AG10803 (cell line): Measurements from ENCODE around the gene NSUN4.
"Not testable (repeated sequence)": the region's sequence is repeated elsewhere in the genome, so short reads cannot be mapped to it uniquely, and the experiment has no call there.

Experiments
- DNase-seq: peaks from one replicate; pipeline ENCODE4 v3.0.0; 2010; ENCODE audit warnings: low read depth
- H3K4me3 ChIP-seq: 2 replicates; pipeline ENCODE4 v1.5.1; 2011; ENCODE audit warnings: mild to moderate bottlenecking, low read length, control low read depth
- TF ChIP-seq, protein P1 (sequence below): conservative IDR thresholded peaks from 2 replicates; pipeline ENCODE4 v1.5.1; 2011; ENCODE audit warnings: mild to moderate bottlenecking, low read length, control low read depth, inconsistent platforms

The NSUN4 gene

DNA sequence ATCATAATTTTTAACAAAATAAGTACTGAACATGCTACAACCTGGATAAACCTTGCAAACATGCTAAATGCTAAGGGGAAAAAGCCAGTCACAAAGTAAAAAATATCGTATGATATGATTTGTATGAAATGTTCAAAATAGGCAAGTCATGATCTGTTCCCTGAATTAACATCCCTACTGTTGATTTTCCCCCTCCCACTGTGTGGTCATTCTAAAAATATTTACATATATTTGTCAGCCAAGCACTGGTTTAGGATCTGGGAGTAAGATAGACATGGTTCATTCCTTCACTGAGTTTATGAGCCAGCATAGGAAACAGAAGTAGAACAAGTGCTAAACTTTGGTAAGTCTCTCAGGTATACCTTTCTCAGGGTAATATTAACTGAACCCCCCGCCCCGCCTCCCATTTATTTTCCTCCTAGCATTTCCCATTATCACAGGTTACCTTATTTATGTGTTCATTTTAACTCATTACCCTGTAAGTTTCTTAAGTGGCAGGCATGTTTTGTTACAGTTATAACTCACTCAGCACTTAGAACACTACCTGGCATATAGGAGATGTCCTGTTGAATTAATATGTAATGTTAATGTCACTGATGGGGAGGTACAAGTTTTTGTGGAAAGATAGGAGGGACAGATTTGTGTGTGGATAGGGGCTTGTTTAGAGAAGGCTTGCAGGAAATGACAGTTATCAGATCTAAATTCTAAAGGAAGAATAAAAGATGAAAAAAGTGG lies 24.8 kb upstream of the NSUN4 start:
- H3K4me3 ChIP-seq, result no peak overlapping the region
- DNase-seq, result peak; percentile 25
- TF ChIP-seq, protein P1, sequence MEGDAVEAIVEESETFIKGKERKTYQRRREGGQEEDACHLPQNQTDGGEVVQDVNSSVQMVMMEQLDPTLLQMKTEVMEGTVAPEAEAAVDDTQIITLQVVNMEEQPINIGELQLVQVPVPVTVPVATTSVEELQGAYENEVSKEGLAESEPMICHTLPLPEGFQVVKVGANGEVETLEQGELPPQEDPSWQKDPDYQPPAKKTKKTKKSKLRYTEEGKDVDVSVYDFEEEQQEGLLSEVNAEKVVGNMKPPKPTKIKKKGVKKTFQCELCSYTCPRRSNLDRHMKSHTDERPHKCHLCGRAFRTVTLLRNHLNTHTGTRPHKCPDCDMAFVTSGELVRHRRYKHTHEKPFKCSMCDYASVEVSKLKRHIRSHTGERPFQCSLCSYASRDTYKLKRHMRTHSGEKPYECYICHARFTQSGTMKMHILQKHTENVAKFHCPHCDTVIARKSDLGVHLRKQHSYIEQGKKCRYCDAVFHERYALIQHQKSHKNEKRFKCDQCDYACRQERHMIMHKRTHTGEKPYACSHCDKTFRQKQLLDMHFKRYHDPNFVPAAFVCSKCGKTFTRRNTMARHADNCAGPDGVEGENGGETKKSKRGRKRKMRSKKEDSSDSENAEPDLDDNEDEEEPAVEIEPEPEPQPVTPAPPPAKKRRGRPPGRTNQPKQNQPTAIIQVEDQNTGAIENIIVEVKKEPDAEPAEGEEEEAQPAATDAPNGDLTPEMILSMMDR, result no peak

DNA sequence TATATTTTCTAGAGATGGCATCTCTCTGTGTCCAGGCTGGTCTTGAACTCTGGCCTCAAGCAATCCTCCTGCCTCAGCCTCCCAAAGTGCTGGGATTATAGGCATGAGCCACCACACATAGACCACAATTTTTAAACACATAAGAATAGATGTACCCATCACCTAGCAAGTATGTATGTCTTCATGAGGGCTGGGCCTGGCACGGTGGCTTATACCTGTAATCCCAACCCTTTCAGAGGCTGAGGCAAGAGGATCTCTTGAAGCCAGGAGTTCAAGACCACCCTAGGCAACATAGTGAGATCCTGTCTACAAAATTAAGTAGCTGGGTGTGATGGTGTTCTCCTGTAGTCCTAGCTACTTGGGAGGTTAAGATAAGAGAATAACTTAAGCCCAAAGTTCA lies 23.3 kb upstream of the NSUN4 start:
- no peak for DNase-seq
- H3K4me3 ChIP-seq, result no peak overlapping the region
- TF ChIP-seq, protein P1, result no peak

DNA sequence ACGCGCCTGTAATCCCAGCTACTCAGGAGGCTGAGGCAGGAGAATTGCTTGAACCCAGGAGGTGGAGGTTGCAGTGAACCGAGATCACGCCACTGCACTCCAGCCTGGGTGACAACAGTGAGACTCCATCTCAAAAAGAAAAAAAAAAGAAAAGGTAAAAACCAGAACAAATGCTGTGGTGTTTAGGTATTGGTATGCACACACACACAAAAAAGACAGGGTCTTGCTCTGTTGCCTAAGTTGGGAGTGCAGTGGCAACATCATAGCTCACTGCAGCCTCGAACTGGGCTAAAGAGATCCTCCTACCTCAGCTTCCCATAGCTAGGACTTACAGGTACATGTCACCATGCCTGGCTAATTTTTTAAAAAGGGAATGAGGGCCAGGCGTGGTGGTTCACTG lies 21.3 kb upstream of the NSUN4 start:
- not testable (repeated sequence) for H3K4me3 ChIP-seq, DNase-seq

DNA sequence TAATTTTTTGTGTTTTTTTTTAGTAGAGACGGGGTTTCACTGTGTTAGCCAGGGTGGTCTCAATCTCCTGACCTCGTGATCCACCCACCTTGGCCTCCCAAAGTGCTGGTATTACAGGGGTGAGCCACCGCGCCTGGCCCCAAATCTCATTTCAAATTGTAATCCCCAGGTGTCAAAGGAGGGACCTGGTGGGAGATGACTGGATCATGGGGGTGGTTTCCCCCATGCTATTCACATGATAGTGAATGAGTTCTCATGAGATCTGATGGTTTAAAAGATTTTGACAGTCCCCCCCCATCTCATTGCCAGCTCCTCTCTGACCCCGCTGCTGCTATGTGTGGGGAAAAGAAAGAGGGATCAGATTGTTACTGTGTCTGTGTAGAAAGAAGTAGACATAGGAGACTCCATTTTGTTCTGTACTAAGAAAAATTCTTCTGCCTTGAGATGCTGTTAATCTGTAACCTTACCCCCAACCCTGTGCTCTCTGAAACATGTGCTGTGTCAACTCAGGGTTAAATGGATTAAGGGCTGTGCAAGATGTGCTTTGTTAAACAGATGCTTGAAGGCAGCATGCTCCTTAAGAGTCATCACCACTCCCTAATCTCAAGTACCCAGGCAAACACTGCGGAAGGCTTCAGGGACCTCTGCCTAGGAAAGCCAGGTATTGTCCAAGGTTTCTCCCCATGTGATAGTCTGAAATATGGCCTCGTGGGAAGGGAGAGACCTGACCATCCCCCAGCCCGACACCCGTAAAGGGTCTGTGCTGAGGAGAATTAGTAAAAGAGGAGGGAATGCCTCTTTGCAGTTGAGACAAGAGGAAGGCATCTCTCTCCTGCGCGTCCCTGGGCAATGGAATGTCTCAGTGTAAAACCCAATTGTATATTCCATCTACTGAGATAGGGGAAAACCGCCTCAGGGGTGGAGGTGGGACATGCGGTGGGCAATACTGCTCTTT lies 20.4 kb upstream of the NSUN4 start:
- H3K4me3 ChIP-seq, DNase-seq: not testable (repeated sequence)

DNA sequence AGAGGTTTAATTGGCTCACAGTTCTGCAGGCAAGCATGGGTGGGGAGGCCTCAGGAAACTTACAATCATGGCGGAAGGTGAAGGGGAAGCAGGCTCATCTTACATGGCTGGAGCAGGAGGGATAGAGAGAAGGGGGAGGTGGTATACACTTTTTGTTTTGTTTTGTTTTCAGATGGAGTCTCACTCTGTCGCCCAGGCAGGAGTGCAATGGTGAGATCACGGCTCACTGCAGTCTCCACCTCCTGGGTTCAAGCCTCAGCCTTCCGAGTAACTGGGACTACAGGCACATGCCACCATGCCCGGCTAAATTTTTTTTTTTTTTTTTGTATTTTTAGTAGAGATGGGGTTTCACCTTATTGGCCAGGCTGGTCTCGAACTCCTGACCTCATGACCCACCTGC lies 18.4 kb upstream of the NSUN4 start:
- DNase-seq, result not testable (repeated sequence)

DNA sequence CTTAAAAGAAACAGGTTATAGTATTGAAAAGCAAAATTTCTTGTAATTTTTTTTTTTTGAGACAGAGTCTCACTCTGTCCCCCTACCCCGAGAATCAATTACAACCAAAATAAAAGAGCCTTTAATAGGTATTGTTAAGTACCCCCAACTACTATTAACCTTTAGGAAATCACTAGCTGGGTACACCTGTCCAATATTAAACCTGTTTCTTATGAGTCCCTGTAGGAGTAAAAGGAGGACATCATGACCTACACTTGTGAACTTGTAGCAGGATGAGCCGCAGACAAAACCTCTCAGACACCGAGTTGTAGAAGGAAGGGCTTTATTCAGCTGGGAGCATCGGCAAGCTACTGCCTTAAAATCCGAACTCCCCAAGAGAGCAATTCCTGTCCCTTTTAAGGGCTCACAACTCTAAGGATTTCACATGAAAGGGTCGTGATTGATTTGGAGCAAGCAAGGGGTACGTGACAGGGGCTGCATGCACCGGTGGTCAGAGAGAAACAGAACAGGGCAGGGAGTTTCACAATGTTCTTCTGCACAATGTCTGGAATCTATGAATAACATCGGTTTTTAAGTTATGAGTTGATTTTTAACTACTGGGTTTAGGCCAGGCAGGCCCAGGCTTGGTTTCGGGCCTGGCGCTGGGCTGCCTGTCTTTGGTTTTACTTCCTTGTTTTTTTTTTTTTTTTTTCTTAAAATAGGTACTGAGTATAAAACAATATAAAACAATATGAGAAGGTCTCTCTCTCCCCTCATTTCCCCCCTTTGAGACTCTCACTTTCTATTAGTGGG lies 15.1 kb upstream of the NSUN4 start:
- not testable (repeated sequence) for DNase-seq, H3K4me3 ChIP-seq

More for the DNA sequence above, 18.4 kb upstream of the NSUN4 start:
- H3K4me3 ChIP-seq, result not testable (repeated sequence)

DNA sequence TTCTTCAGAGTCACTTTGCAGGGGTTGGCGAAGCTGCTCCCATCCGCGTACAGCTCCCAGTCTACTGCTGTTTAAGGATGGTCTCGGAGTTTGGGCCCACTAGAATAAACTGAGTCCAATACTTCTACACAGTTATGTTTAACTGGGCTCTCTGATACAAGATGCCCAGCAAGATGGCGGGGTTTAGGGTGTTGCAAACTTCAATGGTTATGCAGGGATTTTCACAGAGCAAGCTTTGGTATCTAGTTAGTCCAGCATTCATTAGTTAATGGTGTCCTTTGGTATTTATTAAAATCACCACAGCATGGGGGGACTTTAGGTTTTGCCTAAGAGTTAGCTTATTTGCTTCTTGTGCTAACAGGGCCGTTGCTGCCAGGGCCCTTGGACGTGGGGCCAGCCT lies 12.4 kb upstream of the NSUN4 start:
- not testable (repeated sequence) for DNase-seq

DNA sequence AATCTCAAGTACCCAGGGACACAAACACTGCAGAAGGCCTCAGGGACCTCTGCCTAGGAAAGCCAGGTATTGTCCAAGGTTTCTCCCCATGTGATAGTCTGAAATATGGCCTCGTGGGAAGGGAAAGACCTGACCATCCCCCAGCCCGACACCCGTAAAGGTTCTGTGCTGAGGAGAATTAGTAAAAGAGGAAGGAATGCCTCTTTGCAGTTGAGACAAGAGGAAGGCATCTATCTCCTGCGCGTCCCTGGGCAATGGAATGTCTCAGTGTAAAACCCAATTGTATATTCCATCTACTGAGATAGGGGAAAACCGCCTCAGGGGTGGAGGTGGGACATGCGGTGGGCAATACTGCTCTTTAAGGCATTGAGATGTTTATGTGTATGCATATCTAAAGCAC lies 10.8 kb upstream of the NSUN4 start:
- not testable (repeated sequence) for H3K4me3 ChIP-seq, DNase-seq

More for the DNA sequence above, 12.4 kb upstream of the NSUN4 start:
- H3K4me3 ChIP-seq, result not testable (repeated sequence)

DNA sequence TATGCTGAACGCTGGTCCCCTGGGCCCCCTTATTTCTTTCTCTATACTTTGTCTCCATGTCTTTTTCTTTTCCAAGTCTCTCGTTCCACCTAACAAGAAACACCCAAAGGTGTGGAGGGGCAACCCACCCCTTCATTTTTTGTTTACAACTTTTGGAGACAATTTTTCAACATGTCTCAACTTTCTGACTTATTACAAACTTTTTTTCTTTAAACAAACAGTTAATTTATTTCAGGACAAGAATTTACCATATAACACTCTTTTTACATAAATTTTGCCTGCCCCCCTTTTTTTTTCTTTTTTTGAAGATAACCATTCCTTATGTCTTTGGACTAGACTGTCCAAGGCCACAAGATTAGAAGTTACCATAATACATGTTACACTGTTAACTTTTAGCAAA lies 10.2 kb upstream of the NSUN4 start:
- not testable (repeated sequence) for H3K4me3 ChIP-seq, DNase-seq

DNA sequence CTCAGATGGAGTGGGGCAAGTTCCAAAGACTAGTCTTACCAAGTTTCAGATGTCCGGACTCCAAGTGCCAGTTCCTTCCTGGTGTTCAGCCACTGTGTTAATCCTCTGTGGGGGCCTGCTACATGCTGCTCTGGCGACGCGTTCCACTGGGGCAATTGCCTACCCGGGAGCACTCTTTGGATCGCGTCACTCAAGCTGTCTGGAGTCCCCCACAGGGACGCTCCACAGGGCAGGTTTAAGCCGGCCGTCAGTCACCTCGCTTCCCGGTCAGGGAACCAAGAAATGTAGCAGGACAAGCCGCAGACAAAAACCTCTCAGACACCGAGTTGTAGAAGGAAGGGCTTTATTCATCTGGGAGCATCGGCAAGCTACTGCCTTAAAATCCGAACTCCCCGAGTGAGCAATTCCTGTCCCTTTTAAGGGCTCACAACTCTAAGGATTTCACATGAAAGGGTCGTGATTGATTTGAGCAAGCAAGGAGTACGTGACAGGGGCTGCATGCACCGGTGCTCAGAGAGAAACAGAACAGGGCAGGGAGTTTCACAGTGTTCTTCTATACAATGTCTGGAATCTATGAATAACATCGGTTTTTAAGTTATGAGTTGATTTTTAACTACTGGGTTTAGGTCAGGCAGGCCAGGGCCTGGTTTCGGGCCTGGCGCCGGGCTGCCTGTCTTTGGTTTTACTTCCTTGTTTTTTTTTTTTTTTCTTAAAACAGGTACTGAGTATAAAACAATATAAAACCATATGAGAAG lies 8.6 kb upstream of the NSUN4 start:
- not testable (repeated sequence) for H3K4me3 ChIP-seq, DNase-seq
